Measurements from ENCODE around the gene SLC25A48.

DNA sequence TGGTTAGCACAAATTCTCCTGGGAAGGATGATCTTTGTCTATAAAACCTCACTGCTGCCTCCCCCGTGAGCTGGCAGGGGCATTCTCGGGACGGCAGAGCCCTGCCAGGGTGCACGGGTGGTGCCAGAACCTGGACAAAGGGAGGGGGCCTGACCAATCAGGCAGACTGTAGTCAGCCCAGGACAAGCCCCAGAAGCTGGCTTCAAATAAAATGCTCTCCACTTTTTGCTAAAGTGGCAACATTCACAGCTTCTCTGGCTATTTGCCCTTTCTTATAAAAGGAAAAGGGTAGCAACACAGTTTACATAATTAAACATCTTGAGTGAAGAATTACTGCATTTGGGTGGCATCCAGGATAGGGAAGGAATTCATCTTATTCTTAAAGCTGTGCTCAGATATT is 46.8 kb downstream of the SLC25A48 start:
- TF ChIP-seq, protein P1, sequence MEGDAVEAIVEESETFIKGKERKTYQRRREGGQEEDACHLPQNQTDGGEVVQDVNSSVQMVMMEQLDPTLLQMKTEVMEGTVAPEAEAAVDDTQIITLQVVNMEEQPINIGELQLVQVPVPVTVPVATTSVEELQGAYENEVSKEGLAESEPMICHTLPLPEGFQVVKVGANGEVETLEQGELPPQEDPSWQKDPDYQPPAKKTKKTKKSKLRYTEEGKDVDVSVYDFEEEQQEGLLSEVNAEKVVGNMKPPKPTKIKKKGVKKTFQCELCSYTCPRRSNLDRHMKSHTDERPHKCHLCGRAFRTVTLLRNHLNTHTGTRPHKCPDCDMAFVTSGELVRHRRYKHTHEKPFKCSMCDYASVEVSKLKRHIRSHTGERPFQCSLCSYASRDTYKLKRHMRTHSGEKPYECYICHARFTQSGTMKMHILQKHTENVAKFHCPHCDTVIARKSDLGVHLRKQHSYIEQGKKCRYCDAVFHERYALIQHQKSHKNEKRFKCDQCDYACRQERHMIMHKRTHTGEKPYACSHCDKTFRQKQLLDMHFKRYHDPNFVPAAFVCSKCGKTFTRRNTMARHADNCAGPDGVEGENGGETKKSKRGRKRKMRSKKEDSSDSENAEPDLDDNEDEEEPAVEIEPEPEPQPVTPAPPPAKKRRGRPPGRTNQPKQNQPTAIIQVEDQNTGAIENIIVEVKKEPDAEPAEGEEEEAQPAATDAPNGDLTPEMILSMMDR (IDR thresholded peaks at IDR 0.05), result no peak
- no peak for TF ChIP-seq POLR2AphosphoS5 (IDR thresholded peaks at IDR 0.05; ENCODE audit: low read depth, low read length)
